ENCODE results near the gene CAMTA2. TPM values are rescaled to one million over a fixed set of nuclear protein-coding genes. Genes with fewer than 3 reads are reported as not detected.

Gene CAMTA2
- total and polyA plus RNA-seq, 9 of the 15 experiments (the other 6 are each of a cell fraction or from before 2014, with no cell fraction given) = 0.24 to 25.1 (median 6.3) TPM

GRCh38 chr17:5031365-5032082 lies 44.0 kb upstream of the CAMTA2 start (continued):
- TF ChIP-seq CHD7 (IDR thresholded peaks at IDR 0.05; ENCODE audit: low read depth, low read length) (no peak), MEIS2 (IDR thresholded peaks at IDR 0.05; ENCODE audit: partially characterized antibody) (no peak), MAFK (IDR thresholded peaks at IDR 0.05; ENCODE audit: low read length) (no peak), MYC (IDR thresholded peaks at IDR 0.05; ENCODE audit: low read depth, low read length) (no peak), MYC (CRISPR knock-in tag; IDR thresholded peaks at IDR 0.05; ENCODE audit: borderline replicate concordance, low read depth) (no peak), DNMT1 (IDR thresholded peaks at IDR 0.05) (no peak), SMARCC2 (IDR thresholded peaks at IDR 0.05; ENCODE audit: low read depth) (no peak), SP2 (IDR thresholded peaks at IDR 0.05; ENCODE audit: extremely low read depth, low read depth, low read length, poor library complexity, severe bottlenecking) (no peak), XRCC4 (IDR thresholded peaks at IDR 0.05; ENCODE audit: extremely low read depth, insufficient read depth, insufficient read length) (no peak), TEAD2 (tag; IDR thresholded peaks at IDR 0.05) (no peak), ZNF174 (CRISPR knock-in tag; IDR thresholded peaks at IDR 0.05) (no peak), U2AF2 (optimal IDR thresholded peaks at IDR 0.05; ENCODE audit: low read depth, low read length) (no peak)
